ENCODE measurements around the gene L3MBTL2. TPM values are rescaled to one million over a fixed set of nuclear protein-coding genes. Genes with fewer than 3 reads are reported as not detected.
"Not testable (repeated sequence)": the region's sequence is repeated elsewhere in the genome, so short reads cannot be mapped to it uniquely, and the experiment has no call there.

Gene L3MBTL2
- total RNA-seq, 1 experiment from 2014 or later: 27.0 TPM

DNA sequence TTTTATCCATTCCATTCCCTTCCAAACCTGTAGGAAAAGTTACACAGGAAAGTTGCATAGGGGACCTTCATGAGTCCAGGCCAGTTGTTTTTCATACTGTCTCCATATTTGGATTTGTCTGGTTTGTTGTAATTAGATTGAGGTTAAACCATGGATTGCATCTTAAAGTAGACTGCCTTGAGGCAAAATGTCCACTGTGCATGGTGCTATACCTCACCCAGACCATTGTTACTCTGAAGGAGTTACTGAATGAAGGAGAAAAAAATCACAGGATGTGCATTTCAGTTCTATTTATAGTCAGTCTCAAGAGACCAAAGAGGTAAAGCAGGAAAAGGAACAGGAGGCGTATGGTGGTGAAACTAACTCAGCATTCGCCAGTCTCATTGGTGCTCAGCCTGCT, 29.6 kb upstream of the L3MBTL2 start:
- H3K36me3 Mint-ChIP-seq (ENCODE audit: insufficient read depth, unreplicated experiment): peaks cover 58% of the 10 kb centered on the region
- H3K27ac Mint-ChIP-seq (ENCODE audit: unreplicated experiment): no peak overlapping the region
- DNase-seq: no peak
- TF ChIP-seq, protein P1, sequence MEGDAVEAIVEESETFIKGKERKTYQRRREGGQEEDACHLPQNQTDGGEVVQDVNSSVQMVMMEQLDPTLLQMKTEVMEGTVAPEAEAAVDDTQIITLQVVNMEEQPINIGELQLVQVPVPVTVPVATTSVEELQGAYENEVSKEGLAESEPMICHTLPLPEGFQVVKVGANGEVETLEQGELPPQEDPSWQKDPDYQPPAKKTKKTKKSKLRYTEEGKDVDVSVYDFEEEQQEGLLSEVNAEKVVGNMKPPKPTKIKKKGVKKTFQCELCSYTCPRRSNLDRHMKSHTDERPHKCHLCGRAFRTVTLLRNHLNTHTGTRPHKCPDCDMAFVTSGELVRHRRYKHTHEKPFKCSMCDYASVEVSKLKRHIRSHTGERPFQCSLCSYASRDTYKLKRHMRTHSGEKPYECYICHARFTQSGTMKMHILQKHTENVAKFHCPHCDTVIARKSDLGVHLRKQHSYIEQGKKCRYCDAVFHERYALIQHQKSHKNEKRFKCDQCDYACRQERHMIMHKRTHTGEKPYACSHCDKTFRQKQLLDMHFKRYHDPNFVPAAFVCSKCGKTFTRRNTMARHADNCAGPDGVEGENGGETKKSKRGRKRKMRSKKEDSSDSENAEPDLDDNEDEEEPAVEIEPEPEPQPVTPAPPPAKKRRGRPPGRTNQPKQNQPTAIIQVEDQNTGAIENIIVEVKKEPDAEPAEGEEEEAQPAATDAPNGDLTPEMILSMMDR (IDR thresholded peaks at IDR 0.05; ENCODE audit: unreplicated experiment): no peak
- H3K27me3 Mint-ChIP-seq (ENCODE audit: unreplicated experiment): no peaks in the 10 kb centered on the region
- intact Hi-C loops (cut with micrococcal nuclease; ENCODE audit: unreplicated experiment): no loop called here
- BruUV-seq (replicated peaks): no TSS peak
- no peaks in the 10 kb centered on the region for H3K9me3 Mint-ChIP-seq (ENCODE audit: low read depth, unreplicated experiment)
- H3K4me1 Mint-ChIP-seq (ENCODE audit: low read depth, unreplicated experiment): no peaks in the 10 kb centered on the region
- CTCF ChIA-PET: no interaction called here
- no peak overlapping the region for H3K4me3 Mint-ChIP-seq (ENCODE audit: low read depth, unreplicated experiment)

DNA sequence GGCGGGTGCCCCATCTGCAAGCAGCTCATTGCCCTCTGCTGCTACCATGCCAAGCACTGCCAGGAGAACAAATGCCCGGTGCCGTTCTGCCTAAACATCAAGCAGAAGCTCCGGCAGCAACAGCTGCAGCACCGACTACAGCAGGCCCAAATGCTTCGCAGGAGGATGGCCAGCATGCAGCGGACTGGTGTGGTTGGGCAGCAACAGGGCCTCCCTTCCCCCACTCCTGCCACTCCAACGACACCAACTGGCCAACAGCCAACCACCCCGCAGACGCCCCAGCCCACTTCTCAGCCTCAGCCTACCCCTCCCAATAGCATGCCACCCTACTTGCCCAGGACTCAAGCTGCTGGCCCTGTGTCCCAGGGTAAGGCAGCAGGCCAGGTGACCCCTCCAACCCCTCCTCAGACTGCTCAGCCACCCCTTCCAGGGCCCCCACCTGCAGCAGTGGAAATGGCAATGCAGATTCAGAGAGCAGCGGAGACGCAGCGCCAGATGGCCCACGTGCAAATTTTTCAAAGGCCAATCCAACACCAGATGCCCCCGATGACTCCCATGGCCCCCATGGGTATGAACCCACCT, 28.0 kb upstream of the L3MBTL2 start:
- intact Hi-C loops (cut with micrococcal nuclease; ENCODE audit: unreplicated experiment): no loop called here
- Mint-ChIP-seq H3K27ac (ENCODE audit: unreplicated experiment) (no peak overlapping the region), H3K27me3 (ENCODE audit: unreplicated experiment) (no peaks in the 10 kb centered on the region), H3K36me3 (ENCODE audit: insufficient read depth, unreplicated experiment) (peaks cover 65% of the 10 kb centered on the region), H3K4me1 (ENCODE audit: low read depth, unreplicated experiment) (peaks cover 12% of the 10 kb centered on the region), H3K4me3 (ENCODE audit: low read depth, unreplicated experiment) (no peak overlapping the region), H3K9me3 (ENCODE audit: low read depth, unreplicated experiment) (no peaks in the 10 kb centered on the region)
- TSS peak; percentile 13 for BruUV-seq (replicated peaks)
- CTCF ChIA-PET: interaction anchor here (0.5 kb wide), 1 partner anchor 469 kb away, joined by 5 read pairs; no protein-coding TSS in a partner anchor
- no peak for DNase-seq
- TF ChIP-seq, protein P1 (IDR thresholded peaks at IDR 0.05; ENCODE audit: unreplicated experiment): no peak

DNA sequence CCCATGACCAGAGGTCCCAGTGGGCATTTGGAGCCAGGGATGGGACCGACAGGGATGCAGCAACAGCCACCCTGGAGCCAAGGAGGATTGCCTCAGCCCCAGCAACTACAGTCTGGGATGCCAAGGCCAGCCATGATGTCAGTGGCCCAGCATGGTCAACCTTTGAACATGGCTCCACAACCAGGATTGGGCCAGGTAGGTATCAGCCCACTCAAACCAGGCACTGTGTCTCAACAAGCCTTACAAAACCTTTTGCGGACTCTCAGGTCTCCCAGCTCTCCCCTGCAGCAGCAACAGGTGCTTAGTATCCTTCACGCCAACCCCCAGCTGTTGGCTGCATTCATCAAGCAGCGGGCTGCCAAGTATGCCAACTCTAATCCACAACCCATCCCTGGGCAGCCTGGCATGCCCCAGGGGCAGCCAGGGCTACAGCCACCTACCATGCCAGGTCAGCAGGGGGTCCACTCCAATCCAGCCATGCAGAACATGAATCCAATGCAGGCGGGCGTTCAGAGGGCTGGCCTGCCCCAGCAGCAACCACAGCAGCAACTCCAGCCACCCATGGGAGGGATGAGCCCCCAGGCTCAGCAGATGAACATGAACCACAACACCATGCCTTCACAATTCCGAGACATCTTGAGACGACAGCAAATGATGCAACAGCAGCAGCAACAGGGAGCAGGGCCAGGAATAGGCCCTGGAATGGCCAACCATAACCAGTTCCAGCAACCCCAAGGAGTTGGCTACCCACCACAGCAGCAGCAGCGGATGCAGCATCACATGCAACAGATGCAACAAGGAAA, 27.3 kb upstream of the L3MBTL2 start:
- no peak overlapping the region for H3K27ac Mint-ChIP-seq (ENCODE audit: unreplicated experiment)
- BruUV-seq (replicated peaks): no TSS peak
- peaks cover 18% of the 10 kb centered on the region for H3K4me1 Mint-ChIP-seq (ENCODE audit: low read depth, unreplicated experiment)
- intact Hi-C loops (cut with micrococcal nuclease; ENCODE audit: unreplicated experiment): no loop called here
- peaks cover 60% of the 10 kb centered on the region for H3K36me3 Mint-ChIP-seq (ENCODE audit: insufficient read depth, unreplicated experiment)
- no peaks in the 10 kb centered on the region for H3K9me3 Mint-ChIP-seq (ENCODE audit: low read depth, unreplicated experiment)
- CTCF ChIA-PET: interaction anchor here (0.5 kb wide), 1 partner anchor 470 kb away, joined by 5 read pairs; no protein-coding TSS in a partner anchor
- DNase-seq: no peak
- no peak overlapping the region for H3K4me3 Mint-ChIP-seq (ENCODE audit: low read depth, unreplicated experiment)
- H3K27me3 Mint-ChIP-seq (ENCODE audit: unreplicated experiment): no peaks in the 10 kb centered on the region
- TF ChIP-seq, protein P1 (IDR thresholded peaks at IDR 0.05; ENCODE audit: unreplicated experiment): no peak

DNA sequence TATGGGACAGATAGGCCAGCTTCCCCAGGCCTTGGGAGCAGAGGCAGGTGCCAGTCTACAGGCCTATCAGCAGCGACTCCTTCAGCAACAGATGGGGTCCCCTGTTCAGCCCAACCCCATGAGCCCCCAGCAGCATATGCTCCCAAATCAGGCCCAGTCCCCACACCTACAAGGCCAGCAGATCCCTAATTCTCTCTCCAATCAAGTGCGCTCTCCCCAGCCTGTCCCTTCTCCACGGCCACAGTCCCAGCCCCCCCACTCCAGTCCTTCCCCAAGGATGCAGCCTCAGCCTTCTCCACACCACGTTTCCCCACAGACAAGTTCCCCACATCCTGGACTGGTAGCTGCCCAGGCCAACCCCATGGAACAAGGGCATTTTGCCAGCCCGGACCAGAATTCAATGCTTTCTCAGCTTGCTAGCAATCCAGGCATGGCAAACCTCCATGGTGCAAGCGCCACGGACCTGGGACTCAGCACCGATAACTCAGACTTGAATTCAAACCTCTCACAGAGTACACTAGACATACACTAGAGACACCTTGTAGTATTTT, 26.6 kb upstream of the L3MBTL2 start:
- no TSS peak for BruUV-seq (replicated peaks)
- intact Hi-C loops (cut with micrococcal nuclease; ENCODE audit: unreplicated experiment): no loop called here
- TF ChIP-seq, protein P1 (IDR thresholded peaks at IDR 0.05; ENCODE audit: unreplicated experiment): no peak

DNA sequence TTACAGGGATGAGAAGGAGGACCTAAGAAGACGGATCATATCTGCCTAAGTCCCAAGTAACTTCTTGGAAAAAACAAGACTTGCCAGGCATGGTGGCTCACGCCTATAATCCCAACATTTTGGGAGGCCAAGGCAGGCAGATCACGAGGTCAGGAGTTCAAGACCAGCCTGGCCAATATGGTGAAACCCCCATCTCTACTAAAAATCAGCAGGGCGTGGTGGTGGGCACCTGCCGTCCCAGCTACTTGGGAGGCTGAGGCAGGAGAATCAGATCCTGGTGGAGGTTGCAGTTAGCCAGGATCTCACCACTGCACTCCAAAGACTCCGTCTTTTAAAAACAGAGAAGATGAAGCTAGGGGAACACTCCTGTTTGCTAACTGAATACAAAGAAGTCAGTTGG, 24.8 kb upstream of the L3MBTL2 start:
- H3K4me3 Mint-ChIP-seq (ENCODE audit: low read depth, unreplicated experiment); BruUV-seq (replicated peaks); CTCF ChIA-PET; H3K27ac Mint-ChIP-seq (ENCODE audit: unreplicated experiment); intact Hi-C loops (cut with micrococcal nuclease; ENCODE audit: unreplicated experiment); H3K27me3 Mint-ChIP-seq (ENCODE audit: unreplicated experiment); DNase-seq; H3K9me3 Mint-ChIP-seq (ENCODE audit: low read depth, unreplicated experiment): not testable (repeated sequence)
- Mint-ChIP-seq H3K36me3 (ENCODE audit: insufficient read depth, unreplicated experiment) (peaks cover 42% of the 10 kb centered on the region), H3K4me1 (ENCODE audit: low read depth, unreplicated experiment) (peaks cover 18% of the 10 kb centered on the region)

More for the DNA sequence above, 26.6 kb upstream of the L3MBTL2 start:
- H3K27ac Mint-ChIP-seq (ENCODE audit: unreplicated experiment): no peak overlapping the region
- no peak for DNase-seq
- CTCF ChIA-PET: no interaction called here
- no peaks in the 10 kb centered on the region for H3K9me3 Mint-ChIP-seq (ENCODE audit: low read depth, unreplicated experiment)
- peaks cover 18% of the 10 kb centered on the region for H3K4me1 Mint-ChIP-seq (ENCODE audit: low read depth, unreplicated experiment)
- no peak overlapping the region for H3K4me3 Mint-ChIP-seq (ENCODE audit: low read depth, unreplicated experiment)
- H3K27me3 Mint-ChIP-seq (ENCODE audit: unreplicated experiment): no peaks in the 10 kb centered on the region
- H3K36me3 Mint-ChIP-seq (ENCODE audit: insufficient read depth, unreplicated experiment): peaks cover 53% of the 10 kb centered on the region
